NOMO-1 (cell line): ENCODE measurements around the gene ZNF608.
A peak's percentile ranks its signal among the peaks of the same experiment; 100 is the strongest.

Source experiments
- DNase-seq, 2 experiments: peaks; one replicate each; lab custom pipeline; 2025; ENCODE audit not compliant: unreplicated experiment in 2 of 2; lab: John Stamatoyannopoulos, UW

Gene ZNF608

GRCh38 chr5:124745928-124746915 is at the start of gene ZNF608:
ZNF608 (minus strand) TSS chr5:124746639; CDS start chr5:124744989, 1,650 bp downstream.
- DNase-seq: peak; percentile 59 to 78

- no peak for DNase-seq
Measured at GRCh38 chr5:124795829-124796228, 49.4 kb upstream of the ZNF608 start.

DNA sequence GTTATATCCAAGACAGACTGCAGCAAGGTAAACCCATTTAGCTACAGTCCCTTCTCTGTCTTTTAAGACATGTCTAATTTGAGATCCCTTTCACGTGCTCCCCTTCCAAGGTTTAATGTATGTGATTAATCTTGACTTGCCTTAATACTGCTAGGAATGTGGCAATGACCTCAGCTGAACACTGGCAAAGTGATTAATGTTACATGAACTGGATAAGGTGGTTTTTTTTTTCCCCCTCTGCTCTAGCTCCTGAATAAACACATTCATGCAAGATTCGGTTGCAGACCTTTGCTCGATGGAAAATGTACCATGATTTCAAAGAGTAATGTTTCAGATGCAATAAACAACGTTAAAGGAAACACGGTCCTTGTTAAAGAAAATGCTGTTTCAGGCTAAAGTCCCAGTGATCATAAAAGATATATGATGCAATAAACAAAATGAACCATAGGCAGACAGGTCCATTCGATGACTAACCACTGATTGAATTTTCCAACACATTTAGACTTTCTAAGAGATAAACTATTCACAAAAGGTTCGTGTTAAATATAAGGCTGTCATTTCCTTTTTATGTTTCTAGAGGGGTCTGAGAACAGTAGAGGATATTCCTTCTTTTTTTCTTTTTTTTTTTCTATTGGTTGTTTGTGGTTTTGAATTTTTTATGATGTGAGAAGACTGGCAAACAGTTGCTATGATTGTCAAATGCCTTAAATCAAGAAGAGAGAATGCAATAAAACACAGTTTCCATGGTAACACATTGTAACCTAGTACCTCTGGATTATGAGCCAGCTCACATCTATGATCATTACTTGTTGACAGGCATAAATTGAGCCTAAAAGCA is 44.7 kb upstream of the ZNF608 start:
- no peak for DNase-seq

DNA sequence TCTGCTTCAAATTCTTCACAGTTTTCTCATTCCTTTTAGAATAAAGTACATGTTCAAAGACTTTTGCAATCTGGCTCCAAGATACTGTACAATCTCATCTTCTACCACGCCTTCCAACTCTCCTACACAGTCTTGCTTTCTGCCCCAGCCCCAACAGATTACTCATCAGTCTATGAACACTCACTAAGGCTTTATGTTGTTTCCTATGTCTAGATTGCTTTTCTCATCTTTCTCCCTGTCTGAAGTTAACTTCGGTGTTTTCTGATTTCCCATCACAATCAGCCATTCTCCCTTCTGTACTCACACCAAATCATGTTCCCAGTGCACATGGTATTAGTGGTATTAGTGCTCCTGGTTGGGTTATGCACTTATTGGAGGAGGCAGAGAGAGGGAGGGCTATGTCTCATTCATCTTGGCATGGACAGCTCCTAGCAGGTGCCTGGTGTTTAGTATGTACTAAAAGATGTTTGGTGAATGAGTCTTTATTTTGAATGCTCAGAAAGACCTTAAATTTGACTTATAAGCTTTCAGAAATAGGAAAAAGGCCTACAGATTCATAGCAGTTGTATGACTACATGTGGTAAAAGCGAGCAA is 44.0 kb upstream of the ZNF608 start:
- no peak for DNase-seq

DNA sequence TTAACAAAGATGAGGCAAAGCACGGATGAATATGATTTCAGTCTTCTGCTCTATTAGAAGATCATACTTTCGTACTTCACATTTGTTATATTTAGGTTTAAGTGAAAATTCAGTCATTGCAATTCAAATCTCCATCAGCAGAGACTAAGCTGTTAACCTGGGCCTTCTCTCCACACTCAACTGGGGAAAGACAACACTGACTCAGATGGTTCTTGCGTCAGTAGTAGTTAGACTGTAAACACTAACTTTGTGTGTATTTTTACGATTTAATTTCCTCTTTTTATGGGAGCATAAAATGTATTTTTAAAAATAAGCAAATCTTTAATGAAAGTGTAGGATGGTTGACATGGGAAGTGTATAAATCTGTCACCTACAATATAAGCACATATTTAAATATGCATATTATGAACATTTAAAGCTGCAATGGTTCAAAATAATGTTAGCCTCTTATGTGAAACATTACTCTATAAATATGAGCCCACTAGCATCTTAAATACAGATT is 42.7 kb upstream of the ZNF608 start:
- no peak for DNase-seq

DNA sequence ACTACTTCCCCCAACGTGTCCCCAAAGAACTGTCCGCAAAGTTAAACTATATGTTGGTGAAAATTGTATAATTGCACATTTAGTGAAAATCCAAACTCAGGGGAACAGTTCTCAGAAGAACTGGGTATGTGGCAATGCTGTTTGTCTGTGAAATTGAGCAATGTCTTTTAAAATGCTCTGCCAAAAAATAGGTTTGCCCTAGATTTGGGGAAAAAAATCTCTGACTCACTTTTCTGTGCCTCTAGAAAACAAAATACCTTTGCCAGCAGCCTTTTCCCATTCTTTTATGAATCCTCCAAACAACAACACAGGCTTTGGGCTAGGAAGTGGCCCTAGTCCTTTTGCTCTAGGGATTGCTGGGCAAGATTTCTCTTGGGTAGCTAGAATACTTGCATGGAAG is 37.4 kb upstream of the ZNF608 start:
- DNase-seq: peak in 1 of 2 experiments; percentile 4

- no peak for DNase-seq
Measured at GRCh38 chr5:124783285-124783684, 36.8 kb upstream of the ZNF608 start.

GRCh38 chr5:124782262-124782661 is 35.8 kb upstream of the ZNF608 start:
- no peak for DNase-seq

- DNase-seq: no peak
Measured at GRCh38 chr5:124780011-124780410, 33.6 kb upstream of the ZNF608 start.

GRCh38 chr5:124773315-124774311 is 27.2 kb upstream of the ZNF608 start:
- no peak for DNase-seq

- DNase-seq: no peak
Measured at GRCh38 chr5:124772457-124773200, 26.2 kb upstream of the ZNF608 start.

GRCh38 chr5:124771761-124772160 is 25.3 kb upstream of the ZNF608 start:
- DNase-seq: no peak

DNA sequence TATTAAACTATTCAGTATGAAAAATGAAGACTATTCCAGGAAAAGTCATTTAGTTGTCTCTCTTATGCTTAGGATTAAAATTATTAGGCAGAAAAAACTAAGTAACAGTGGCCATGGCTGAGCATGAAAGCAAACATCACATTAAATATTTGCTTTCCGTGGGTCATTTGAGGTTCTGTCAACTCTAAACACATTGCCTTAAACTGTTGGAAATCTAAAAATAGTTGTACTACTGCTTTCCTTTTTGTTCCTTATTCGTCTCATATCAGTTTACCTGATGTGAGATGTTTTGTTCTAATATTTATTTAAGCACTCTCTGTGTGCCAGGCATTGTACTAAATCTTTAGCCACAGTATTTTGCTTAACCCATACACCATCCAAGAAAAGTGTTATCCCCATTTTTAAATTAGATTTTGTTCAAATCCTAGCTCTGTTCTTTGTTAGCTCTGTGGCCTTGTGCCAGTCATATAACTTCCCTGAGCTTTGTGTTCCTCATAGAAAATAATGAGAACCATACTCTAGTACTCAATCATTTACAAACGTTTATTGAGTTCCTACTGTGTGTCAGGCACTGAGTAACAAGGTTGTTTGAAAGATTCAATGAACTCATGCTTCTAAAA is 18.7 kb upstream of the ZNF608 start:
- no peak for DNase-seq

DNA sequence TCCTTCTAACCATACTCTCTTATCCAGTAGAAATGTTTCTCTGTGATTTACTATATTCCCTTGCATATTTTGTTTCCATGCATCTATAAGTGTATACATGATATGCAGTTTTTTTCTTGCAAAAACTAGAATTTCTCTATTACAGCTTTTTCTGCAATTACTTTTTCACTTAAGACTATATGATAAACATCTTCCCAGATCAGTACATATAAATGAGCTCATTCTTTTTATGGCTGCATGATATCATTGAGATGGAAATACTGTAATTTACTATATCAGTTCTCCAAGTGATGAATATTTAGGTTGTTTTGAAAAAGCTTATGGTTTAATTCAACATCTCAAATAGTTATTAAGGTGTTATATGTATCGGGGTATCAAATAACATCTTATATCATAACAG is 18.1 kb upstream of the ZNF608 start:
- DNase-seq: no peak

GRCh38 chr5:124761010-124761409 is 14.6 kb upstream of the ZNF608 start:
- DNase-seq: no peak

DNA sequence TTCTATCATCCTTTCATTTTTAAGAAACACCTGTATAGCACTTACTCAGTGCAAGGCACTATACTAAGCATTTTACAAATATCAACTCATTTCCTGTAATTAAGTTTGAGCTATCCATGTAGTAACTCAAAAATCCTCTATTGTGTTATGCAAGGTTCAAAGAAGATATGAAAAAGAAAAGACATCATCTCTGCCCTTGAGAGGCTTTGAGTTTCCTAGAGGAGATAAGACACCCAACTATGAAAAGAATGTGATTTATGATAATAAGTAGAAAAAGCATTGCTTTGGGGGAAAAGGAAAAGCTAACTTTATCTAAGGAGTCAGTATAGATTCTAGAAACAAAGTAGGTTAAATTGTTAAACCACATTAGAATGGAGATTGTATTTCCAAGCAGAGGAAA is 14.2 kb upstream of the ZNF608 start:
- DNase-seq: peak in 1 of 2 experiments; percentile 1

DNA sequence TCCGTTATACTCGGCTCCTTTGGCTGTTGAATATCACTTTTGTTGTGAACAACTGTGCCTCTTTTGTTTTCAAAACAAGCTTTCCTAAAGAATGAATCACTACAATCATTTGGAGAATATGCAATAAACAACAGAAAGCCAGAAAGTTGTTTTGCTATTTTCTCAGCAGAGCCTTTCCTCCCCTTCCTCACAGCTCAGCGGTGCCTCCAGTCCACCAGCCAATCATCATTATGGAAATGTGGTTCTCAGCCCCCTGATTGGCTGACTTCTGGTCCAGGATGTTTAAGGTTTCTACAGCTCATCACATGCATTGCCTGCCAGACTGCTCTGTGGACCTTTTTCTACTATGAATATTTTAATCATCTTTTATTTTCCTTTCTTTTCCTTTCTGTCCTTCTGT is 9.1 kb upstream of the ZNF608 start:
- no peak for DNase-seq

GRCh38 chr5:124755041-124755440 is 8.6 kb upstream of the ZNF608 start:
- no peak for DNase-seq
